DOHH2 (cell line): Measurements from ENCODE around the gene CHD8.

ENCODE experiments used
- CTCF ChIP-seq: fragments of 200-600 bp; sonication (generic); IDR thresholded peaks from one replicate; pipeline ENCODE4 v1.5.1; 2014; ENCODE audit warnings: antibody characterized with exemption, mild to moderate bottlenecking, low read depth, low read length; ENCODE audit not compliant: poor library complexity, severe bottlenecking
- EZH2phosphoT487 ChIP-seq: fragments of 200-600 bp; sonication (generic); IDR thresholded peaks from 2 replicates; pipeline ENCODE4 v1.6.1; 2017; ENCODE audit warnings: borderline replicate concordance, mild to moderate bottlenecking, antibody characterized with exemption, low read length, moderate library complexity, mixed read lengths

DNA sequence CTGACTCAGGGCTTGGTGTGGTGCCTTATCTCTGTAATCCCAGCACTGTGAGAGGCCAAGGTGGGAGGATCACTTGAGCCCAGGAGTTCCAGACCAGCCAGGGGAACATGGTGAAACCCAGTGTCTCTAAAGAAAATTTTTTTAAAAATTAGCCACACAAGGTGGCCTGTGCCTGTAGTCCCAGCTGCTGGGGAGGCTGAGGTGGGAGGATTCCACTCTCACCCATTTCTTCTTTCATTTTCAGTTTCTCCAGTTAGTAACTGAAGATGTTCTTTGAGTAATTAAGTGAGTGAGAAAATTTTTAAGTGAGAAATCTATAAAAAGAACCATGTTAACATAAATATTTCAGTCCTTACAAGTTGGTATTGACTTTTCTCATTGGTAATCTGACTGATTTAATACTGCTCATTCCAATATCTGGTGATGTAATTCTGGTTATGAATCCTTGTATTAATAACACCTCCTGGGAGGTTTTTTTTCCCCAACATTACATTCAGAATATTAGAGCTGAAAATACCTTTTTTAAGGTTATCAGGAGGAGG, 49.2 kb upstream of the CHD8 start:
- TF ChIP-seq CTCF: no peak
- no peak for TF ChIP-seq EZH2phosphoT487
